HFFc6 (cell line): ENCODE results near the gene C9orf40. TPM values are rescaled to one million over a fixed set of nuclear protein-coding genes. Genes with fewer than 3 reads are reported as not detected.

Experiments used
- DNase-seq: peaks from one replicate; pipeline ENCODE4 v3.0.0-alpha.2; 2018
- H3K27ac Mint-ChIP-seq: 2 replicates; pipeline ENCODE4 v1.8.0; 2020; ENCODE audit warnings: mild to moderate bottlenecking, mixed read lengths
- H3K27me3 Mint-ChIP-seq: 2 replicates; pipeline ENCODE4 v1.8.0; 2021; ENCODE audit warnings: mild to moderate bottlenecking, moderate library complexity, mixed read lengths; ENCODE audit not compliant: insufficient read depth
- H3K36me3 Mint-ChIP-seq: 2 replicates; pipeline ENCODE4 v1.8.0; 2021; ENCODE audit warnings: low read depth, mixed read lengths
- H3K4me1 Mint-ChIP-seq: 2 replicates; pipeline ENCODE4 v1.8.0; 2020; ENCODE audit warnings: low read depth, mixed read lengths
- H3K4me3 Mint-ChIP-seq: 2 replicates; pipeline ENCODE4 v1.8.0; 2020; ENCODE audit warnings: mild to moderate bottlenecking, moderate library complexity, mixed read lengths
- H3K9me3 Mint-ChIP-seq: 2 replicates; pipeline ENCODE4 v1.8.0; 2020; ENCODE audit warnings: mild to moderate bottlenecking, mixed read lengths
- CTCF ChIP-seq: fragments of 200-600 bp; sonication (generic); IDR thresholded peaks from 2 replicates; pipeline ENCODE4 v1.5.0; 2021; ENCODE audit warnings: antibody characterized with exemption, mild to moderate bottlenecking
- total RNA-seq, 6 experiments: library from RNA; stranded (reverse); fragmentation: NEBNext Ultra II Directional; extraction: Animal tissue kit (Norgen Biotek cat#: 25700); gene quantifications; 2 replicates in 1 of 6; 3 replicates in 5 of 6; pipeline ENCODE4 v1.2.3, GENCODE V29; 2021

The C9orf40 gene
- total RNA-seq, 6 experiments from 2014 or later: 5.7 to 12.0 (median 8.2) TPM

DNA sequence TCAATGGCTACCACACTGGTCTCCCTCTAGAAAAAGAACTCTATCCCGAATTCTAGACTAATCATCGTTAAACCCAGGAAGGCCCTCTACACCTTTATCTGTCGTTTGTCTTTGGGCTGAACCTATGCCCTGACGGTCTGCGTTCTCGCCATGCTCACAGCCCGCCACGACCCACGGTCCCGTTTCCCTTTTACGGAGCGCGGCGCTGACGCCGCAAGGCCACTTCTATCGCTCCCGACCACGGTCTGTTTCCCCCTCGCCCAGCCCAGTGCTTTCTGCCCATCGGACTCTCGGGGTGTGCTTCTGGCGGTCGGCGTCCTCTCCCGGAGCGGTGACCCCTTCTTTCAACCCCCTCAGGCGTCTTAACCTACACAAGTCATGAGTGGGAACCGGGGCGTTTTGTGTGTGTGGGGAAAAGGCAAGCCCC lies 974 bp downstream of the C9orf40 start:
- no peaks in the 10 kb centered on the region for H3K27me3 Mint-ChIP-seq
- TF ChIP-seq CTCF: no peak
- no peaks in the 10 kb centered on the region; the same call in 1 of the 2 replicates for H3K36me3 Mint-ChIP-seq
- H3K4me1 Mint-ChIP-seq: peaks cover 29% of the 10 kb centered on the region
- no peaks in the 10 kb centered on the region for H3K9me3 Mint-ChIP-seq
- peak; percentile 0 for DNase-seq
- H3K27ac Mint-ChIP-seq: peak overlapping the region; percentile 97
- H3K4me3 Mint-ChIP-seq: peak overlapping the region; percentile 99

DNA sequence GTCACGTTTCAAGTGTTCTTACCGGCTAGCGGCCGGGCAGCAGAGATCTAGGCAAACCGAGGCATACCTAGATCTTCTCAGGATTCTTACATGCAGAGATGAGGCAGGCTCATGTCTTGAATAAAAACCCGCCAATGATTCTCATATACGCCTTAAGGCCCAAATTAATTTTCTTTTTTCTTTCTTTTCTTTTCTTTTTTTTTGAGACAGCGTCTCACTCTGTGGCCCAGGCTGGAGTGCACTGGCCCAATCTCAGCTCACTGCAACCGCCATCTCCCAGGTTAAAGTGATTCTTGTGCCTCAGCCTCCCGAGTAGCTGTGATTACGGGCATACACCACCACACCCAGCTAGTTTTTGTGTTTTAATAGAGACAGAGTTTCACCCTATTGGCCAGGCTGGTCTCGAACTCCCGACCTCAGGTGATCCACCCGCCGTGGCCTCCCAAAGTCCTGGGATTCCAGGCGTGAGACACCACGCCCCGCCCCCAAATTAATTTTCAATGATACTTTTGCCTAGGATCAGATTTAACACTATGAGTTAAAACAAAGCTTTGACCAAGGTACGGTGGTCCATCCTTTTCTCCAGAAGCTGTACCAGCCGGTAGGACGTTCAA lies 1.5 kb downstream of the C9orf40 start:
- no peaks in the 10 kb centered on the region for H3K27me3 Mint-ChIP-seq
- peaks cover 29% of the 10 kb centered on the region for H3K4me1 Mint-ChIP-seq
- peak overlapping the region; percentile 99 for H3K4me3 Mint-ChIP-seq
- no peaks in the 10 kb centered on the region; the same call in 1 of the 2 replicates for H3K36me3 Mint-ChIP-seq
- no peak for TF ChIP-seq CTCF
- no peaks in the 10 kb centered on the region for H3K9me3 Mint-ChIP-seq
- peak overlapping the region; percentile 97 for H3K27ac Mint-ChIP-seq
- no peak for DNase-seq

DNA sequence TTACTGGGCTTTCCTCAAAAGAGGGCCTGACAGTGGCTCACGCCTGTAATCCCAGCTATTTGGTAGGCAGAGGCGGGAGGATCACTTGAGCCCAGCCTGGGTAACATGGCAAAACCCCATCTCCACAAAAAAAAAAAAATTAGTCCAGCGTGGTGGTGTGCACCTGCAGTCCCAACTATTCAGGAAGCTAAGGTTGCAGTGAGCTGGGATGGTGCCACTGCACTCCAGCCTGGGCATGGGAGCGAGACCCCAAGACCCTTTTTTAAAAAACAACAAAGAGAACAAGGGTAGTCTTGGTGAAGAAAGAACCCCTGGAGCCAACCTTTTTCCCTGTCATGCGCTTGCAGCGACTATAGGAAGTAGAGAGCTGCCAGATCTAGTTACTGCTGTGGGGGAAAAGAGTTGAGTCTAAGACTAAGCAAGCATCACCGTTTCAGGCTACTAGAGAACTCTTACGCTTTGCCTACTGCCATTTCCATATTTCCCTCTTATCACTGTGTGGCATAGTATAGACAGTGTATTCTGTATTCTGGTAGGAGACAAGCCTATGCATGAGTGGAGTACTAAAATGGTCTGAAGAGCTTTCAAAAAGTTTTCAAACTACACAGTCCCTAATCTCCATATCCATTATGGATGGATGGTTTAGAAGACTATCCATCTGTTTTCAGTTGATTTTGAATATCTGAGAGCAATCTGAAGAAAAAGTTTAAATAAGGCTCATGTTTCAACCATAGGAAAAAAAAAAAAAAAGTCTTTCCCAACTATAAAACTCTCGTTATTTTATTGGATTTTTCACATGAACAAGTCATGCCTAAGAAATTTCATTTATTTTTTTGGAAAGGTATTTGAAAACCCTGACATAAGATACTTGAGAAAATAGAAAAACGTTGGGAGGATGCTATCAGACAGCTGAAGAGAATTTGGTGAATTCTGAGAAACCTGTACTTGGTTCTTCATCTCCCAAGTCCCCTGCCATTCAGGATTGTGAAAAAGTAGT lies 2.6 kb downstream of the C9orf40 start:
- H3K36me3 Mint-ChIP-seq: no peaks in the 10 kb centered on the region; the same call in 1 of the 2 replicates
- no peaks in the 10 kb centered on the region for H3K9me3 Mint-ChIP-seq
- peaks cover 29% of the 10 kb centered on the region for H3K4me1 Mint-ChIP-seq
- no peak for DNase-seq
- no peak for TF ChIP-seq CTCF
- no peaks in the 10 kb centered on the region for H3K27me3 Mint-ChIP-seq
- H3K27ac Mint-ChIP-seq: no peak overlapping the region
- no peak overlapping the region for H3K4me3 Mint-ChIP-seq

GRCh38 chr9:74948937-74949336 lies 3.8 kb downstream of the C9orf40 start:
- Mint-ChIP-seq H3K4me3 (no peak overlapping the region), H3K27ac (no peak overlapping the region), H3K36me3 (no peaks in the 10 kb centered on the region; the same call in 1 of the 2 replicates), H3K9me3 (no peaks in the 10 kb centered on the region), H3K4me1 (peaks cover 27% of the 10 kb centered on the region), H3K27me3 (no peaks in the 10 kb centered on the region)
- no peak for DNase-seq
- no peak for TF ChIP-seq CTCF

DNA sequence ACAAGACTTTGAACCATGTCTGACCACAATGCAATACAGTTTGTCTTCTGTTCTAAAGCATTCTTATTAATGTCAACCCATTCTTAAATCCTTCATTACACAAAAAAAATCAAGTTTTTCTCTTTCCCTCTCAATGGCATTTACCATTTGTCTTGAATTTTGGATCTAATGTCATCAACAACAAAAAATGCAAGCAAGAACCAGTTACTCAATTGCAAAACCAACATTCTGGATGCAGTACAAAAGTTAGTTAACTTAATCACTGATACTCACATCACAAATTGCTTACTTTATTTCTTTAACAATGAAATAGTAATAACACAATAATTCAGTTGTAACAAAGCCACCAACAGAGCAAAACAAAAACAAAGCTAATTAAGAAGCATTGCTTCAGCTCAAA lies 6.0 kb downstream of the C9orf40 start:
- no peak for TF ChIP-seq CTCF
- no peaks in the 10 kb centered on the region for H3K27me3 Mint-ChIP-seq
- no peak overlapping the region for H3K27ac Mint-ChIP-seq
- no peaks in the 10 kb centered on the region; the same call in 1 of the 2 replicates for H3K36me3 Mint-ChIP-seq
- H3K4me3 Mint-ChIP-seq: no peak overlapping the region
- H3K4me1 Mint-ChIP-seq: peaks cover 25% of the 10 kb centered on the region
- no peak for DNase-seq
- H3K9me3 Mint-ChIP-seq: no peaks in the 10 kb centered on the region
